ENCODE measurements around the gene KCNJ15. TPM values are rescaled to one million over a fixed set of nuclear protein-coding genes. Genes with fewer than 3 reads are reported as not detected.

Gene KCNJ15
- polyA plus RNA-seq, 3 donors = 4.5 to 26.5 (median 8.0) TPM

DNA sequence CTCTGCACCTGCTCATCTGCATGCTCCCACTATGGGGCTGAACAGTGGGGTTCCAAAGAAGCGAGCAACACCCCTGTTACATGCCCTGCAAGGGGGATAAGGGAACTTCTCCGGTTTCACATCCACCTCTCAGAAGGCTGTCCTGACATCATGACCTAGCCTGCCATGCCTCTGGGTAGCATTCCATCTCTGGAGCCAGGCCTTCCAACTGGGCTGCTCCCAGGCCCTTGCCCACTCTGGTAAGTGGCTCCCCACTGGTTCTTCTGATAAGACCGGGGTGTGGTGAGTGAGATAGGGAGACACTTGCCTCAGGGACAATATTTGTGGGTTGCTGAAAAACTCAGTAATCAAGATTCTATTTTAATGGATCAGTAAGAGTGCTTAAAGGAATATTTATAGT lies 57.8 kb downstream of the KCNJ15 start:
- H3K27me3 Mint-ChIP-seq (ENCODE audit: low read depth in 3 of 3) = peaks cover 0 to 5% (median 4%) of the 10 kb centered on the region in 3 donors
- Histone ChIP-seq H3K36me3 (replicated peaks in 1 of 2; ENCODE audit: control insufficient read depth in 1 of 2, insufficient read depth in 2 of 2, low read length in 2 of 2) (no peaks in the 10 kb centered on the region), H3K4me2 (replicated peaks; ENCODE audit: extremely low read depth, low read length, poor library complexity, severe bottlenecking) (no peak overlapping the region), H4K20me1 (ENCODE audit: insufficient read depth, low read length) (no peaks in the 10 kb centered on the region), H3K4me1 (ENCODE audit: control insufficient read depth in 1 of 2, insufficient read depth in 2 of 2, low read length in 2 of 2) (peaks cover 43 to 50% of the 10 kb centered on the region in 2 donors), H3K79me2 (ENCODE audit: insufficient read depth, low read length) (no peaks in the 10 kb centered on the region), H3K27ac (ENCODE audit: low read depth in 1 of 2, low read length in 2 of 2) (peak overlapping the region in 1 of 2 donors; percentile 2), H3K9me3 (replicated peaks in 1 of 2; ENCODE audit: control insufficient read depth in 1 of 2, insufficient read depth in 1 of 2, low read length in 2 of 2) (no peaks in the 10 kb centered on the region), H3K9ac (ENCODE audit: insufficient read depth, low read length, poor library complexity, severe bottlenecking) (no peak overlapping the region), H3K27me3 (ENCODE audit: control insufficient read depth in 2 of 2, insufficient read depth in 2 of 2, low read length in 2 of 2) (peaks cover 0 to 1% of the 10 kb centered on the region in 2 donors), H3K4me3 (replicated peaks in 1 of 3; ENCODE audit: low read depth in 2 of 3, low read length in 3 of 3) (no peak overlapping the region), H2AFZ (ENCODE audit: insufficient read depth, low read depth, low read length, poor library complexity, severe bottlenecking) (peak overlapping the region; percentile 14)
- peaks cover 0 to 9% of the 10 kb centered on the region in 2 donors for H3K36me3 Mint-ChIP-seq
- peaks cover 0 to 5% (median 2%) of the 10 kb centered on the region in 7 donors for H3K9me3 Mint-ChIP-seq
- DNase-seq = no peak
- H3K4me1 Mint-ChIP-seq = peaks cover 55% of the 10 kb centered on the region
- 70% methylated on average over 2 of the region's 3 CpGs for WGBS (ENCODE audit: insufficient coverage)
- no peak for TF ChIP-seq CTCF (IDR thresholded peaks at IDR 0.05)
- peak overlapping the region in 1 of 2 donors; percentile 33 for H3K4me3 Mint-ChIP-seq
- H3K27ac Mint-ChIP-seq = no peak overlapping the region
- intact Hi-C loops (cut with micrococcal nuclease) = loop anchor here in 1 of 2 donors (5.0 kb wide), 1 partner anchor 37 kb away; no protein-coding TSS in a partner anchor

DNA sequence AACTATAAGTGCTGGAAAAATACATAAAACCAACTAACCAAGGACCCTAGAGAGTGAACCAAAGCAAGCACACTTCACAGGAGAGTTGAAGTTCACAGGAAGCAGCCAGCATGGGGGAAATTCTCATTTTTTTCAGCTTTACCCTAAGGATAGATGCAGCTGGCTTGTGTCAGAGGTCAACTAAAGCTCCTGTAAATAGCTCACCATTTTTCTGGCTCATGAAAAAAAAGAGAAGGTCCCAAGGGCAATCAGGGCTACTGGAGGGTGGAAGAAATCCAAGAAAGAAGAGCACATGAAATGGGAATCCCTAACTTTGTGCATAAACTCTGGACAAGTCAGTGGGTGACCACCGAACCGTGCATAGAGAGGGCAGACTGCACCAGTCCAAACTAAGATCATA lies 58.3 kb downstream of the KCNJ15 start:
- Histone ChIP-seq H3K27me3 (ENCODE audit: control insufficient read depth in 2 of 2, insufficient read depth in 2 of 2, low read length in 2 of 2) (peaks cover 0 to 5% of the 10 kb centered on the region in 2 donors), H3K27ac (ENCODE audit: low read depth in 1 of 2, low read length in 2 of 2) (no peak overlapping the region), H4K20me1 (ENCODE audit: insufficient read depth, low read length) (no peaks in the 10 kb centered on the region), H3K36me3 (replicated peaks in 1 of 2; ENCODE audit: control insufficient read depth in 1 of 2, insufficient read depth in 2 of 2, low read length in 2 of 2) (no peaks in the 10 kb centered on the region), H3K4me1 (ENCODE audit: control insufficient read depth in 1 of 2, insufficient read depth in 2 of 2, low read length in 2 of 2) (peaks cover 37 to 44% of the 10 kb centered on the region in 2 donors), H3K4me3 (replicated peaks in 1 of 3; ENCODE audit: low read depth in 2 of 3, low read length in 3 of 3) (no peak overlapping the region), H3K4me2 (replicated peaks; ENCODE audit: extremely low read depth, low read length, poor library complexity, severe bottlenecking) (no peak overlapping the region), H3K9ac (ENCODE audit: insufficient read depth, low read length, poor library complexity, severe bottlenecking) (no peak overlapping the region), H2AFZ (ENCODE audit: insufficient read depth, low read depth, low read length, poor library complexity, severe bottlenecking) (no peak overlapping the region), H3K9me3 (replicated peaks in 1 of 2; ENCODE audit: control insufficient read depth in 1 of 2, insufficient read depth in 1 of 2, low read length in 2 of 2) (no peaks in the 10 kb centered on the region), H3K79me2 (ENCODE audit: insufficient read depth, low read length) (no peaks in the 10 kb centered on the region)
- Mint-ChIP-seq H3K27ac (peak overlapping the region in 1 of 7 donors; percentile 46), H3K4me1 (peaks cover 49% of the 10 kb centered on the region), H3K9me3 (peaks cover 0 to 5% (median 2%) of the 10 kb centered on the region in 7 donors), H3K27me3 (ENCODE audit: low read depth in 3 of 3) (peaks cover 0 to 4% (median 3%) of the 10 kb centered on the region in 3 donors), H3K36me3 (peaks cover 0 to 6% of the 10 kb centered on the region in 2 donors), H3K4me3 (no peak overlapping the region)
- no peak for TF ChIP-seq CTCF (IDR thresholded peaks at IDR 0.05)
- no CpG with 5 or more reads among the region's 2 CpGs for WGBS (ENCODE audit: insufficient coverage)
- DNase-seq = no peak
- intact Hi-C loops (cut with micrococcal nuclease) = no loop called here
